HG02678 (cell line): ENCODE results near the gene SOWAHC.

Source experiments
- ATAC-seq: cut with Tn5 transposase; IDR thresholded peaks from one replicate; pipeline ENCODE4 v1.9.1; 2021; ENCODE audit warnings: mild to moderate bottlenecking, moderate library complexity; ENCODE audit not compliant: unreplicated experiment

The SOWAHC gene

DNA sequence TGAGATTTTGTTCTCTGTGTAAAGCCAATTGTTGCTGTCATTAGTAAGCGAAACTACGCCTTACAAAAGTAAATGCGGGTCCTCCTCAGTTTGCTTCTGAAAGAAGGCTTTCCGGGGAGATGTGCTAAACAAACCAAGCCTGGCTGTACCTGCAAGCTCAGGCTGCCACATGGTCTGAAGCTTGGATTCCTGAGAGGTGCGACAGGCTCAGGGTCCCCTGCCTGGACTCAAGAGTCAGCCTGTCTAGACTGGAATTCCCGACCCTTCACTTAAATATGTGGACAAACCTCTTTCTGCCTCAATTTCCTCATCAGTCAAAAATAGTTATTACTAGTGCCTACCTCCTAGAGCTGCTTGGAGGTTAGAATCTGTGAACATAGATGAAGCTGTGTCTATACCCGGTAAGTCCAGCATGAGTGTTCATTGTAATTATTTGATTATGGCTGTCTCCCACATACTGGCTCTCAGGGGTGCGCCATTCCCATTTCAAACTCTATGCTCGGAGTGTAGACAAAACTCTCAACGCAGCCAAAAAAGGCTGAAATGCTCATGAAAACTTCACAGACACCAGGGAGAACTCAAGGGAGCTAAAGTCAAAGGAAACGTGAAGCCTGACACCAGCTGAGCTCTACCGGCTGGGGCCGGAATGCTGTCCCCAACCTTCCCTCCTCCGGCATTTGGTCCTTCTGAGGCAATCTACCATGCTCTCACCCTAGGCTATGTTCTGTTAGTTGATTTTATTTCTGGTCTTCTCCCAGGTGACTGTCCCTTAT lies 31.4 kb downstream of the SOWAHC start:
- ATAC-seq = no peak

DNA sequence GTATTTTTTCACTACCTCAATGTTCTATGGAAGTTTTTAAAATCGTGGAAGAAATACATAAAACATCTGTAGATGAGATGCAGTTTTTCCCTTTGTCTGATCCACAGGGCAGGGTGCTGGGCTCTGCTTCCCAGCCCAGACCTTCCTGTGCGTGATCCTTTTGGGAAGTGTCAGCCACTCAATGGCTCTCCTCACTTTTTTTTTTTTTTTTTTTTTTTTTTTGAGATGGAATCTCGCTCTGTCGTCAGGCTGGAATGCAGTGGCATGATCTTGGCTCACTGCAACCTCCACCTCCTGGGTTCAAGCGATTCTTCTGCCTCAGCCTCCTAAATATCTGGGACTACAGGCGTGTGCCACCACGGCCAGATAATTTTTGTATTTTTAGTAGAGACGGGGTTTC lies 32.8 kb downstream of the SOWAHC start:
- ATAC-seq = no peak

DNA sequence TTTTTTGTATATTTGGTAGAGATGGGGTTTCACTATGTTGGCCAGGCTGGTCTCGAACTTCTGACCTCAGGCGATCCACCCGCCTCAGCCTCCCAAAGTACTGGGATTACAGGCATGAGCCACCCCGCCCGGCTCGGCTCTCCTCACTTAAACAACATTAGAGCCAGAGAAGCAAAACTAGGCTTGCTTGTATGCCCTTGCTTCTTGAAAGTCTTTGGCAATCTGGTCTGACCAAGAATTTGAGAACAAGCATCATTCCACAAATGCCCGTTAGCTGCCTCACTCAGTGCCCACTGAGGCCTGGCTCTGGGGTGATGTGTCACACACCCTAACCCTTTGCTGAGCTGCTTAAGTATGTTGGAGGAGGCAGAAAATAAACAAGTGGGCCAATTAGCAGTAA lies 33.5 kb downstream of the SOWAHC start:
- no peak for ATAC-seq

DNA sequence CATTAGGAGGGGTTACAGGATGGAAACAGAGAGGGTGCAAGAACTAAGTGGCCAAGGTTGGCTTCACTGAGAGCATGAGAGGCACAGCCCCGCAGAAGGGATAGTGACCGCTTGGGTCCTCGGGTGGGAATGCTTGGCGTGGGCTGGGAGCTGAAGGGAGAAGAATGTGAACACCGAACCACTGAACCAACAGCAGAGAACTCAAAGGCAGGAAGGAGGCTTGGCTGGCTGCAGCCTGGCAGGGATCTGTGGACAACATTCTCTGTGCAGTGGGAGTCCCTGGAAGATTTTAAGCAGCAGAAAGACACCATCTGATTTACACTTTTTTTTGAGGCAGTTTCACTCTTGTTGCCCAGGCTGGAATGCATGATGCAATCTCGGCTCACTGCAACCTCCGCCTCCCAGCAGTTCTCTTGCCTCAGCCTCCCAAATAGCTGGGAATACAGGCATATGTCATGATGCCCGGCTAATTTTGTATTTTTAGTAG lies 33.9 kb downstream of the SOWAHC start:
- no peak for ATAC-seq

DNA sequence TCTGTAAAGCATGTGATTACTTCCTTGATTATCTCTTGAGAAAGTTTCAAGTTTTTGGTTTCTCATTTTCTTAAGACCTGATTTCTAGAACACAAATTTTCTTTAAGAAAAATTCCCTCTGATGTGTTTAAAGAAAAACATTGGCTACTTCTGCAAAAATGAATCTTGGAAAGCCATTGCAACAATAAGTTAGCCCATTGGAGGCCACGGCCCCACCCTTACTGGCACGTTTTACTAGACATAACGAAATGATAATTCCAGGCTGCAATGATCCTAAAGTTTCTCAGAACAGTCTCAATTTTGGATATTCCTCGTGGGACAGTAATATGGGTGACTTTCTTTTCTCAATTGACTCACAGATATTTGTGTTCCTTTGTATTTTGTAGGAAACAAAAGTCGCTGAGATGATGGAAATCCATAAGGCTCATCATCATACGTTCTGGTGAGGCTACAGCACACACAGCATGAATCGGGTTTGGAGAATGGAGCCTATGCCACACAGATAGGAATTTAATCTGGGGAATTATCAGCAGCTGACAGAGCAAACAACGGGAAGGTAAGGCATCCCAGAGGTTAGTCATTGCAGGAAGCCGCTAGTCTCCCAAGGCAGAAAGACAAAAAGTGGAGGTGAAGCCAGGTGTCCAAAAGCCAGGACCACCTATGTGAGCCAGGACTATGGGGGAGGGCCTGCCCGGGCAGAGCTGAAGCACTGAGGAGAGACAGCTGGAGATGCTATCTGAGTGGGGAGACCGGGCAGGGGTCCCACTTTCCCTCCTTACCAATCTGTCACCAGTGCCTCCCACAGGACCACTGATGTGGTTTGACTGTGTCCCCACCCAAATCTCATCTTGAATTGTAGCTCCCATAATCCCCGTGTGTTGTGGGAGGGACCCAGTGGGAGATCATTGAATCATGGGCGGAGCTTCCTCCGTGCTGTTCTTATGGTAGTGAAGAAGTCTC lies 35.9 kb downstream of the SOWAHC start:
- ATAC-seq = no peak

DNA sequence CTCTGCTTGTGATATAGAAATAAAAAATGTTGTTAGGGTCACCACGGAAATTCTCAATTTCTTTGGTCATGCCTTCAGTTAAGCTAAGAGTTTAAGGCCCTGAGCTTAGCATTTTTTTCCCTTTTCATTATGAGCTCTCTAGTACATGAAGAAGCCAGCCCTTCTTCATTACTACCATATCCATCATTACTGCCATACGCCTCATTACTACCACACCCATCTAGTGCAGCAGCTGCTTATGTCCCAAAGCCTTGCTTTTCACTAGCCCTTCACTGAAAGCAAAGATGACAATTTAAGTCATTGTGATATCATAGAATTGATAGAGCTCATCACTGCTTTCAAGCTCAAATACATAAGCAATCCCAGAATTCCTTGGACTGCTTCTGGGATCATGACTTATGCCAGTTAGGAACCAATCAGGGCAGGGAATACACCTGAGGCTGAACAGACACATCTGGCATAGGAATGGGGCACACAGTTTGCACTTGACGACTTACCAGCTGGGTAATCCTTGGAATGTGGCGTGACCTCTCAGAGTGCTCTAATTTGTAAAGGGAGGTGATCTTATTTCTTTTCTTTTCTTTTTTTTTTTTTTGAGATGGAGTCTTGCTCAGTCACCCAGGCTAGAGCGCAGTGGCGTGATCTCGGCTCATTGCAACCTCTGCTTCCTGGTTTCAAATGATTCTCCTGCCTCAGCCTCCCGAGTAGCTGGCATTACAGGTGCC lies 40.3 kb downstream of the SOWAHC start:
- no peak for ATAC-seq

DNA sequence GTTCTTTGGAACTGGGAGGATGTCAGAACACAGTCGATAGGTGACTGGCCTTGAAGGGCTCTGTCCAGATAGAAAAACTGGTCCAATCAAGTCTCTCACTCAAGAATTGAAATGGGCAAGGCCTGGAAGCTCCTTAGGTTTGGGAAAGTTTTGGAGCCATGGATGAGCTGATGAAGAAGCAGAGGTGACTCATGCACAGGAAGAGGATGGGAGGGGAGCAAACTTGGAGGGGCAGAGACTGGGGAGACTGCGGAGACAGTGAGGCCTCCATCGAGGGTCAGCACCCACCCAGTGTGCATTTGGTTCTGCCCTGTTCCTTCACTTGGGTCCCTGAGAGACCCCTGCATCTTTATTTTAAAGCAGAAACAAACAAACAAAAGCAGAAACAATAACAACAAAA lies 41.1 kb downstream of the SOWAHC start:
- ATAC-seq = no peak

DNA sequence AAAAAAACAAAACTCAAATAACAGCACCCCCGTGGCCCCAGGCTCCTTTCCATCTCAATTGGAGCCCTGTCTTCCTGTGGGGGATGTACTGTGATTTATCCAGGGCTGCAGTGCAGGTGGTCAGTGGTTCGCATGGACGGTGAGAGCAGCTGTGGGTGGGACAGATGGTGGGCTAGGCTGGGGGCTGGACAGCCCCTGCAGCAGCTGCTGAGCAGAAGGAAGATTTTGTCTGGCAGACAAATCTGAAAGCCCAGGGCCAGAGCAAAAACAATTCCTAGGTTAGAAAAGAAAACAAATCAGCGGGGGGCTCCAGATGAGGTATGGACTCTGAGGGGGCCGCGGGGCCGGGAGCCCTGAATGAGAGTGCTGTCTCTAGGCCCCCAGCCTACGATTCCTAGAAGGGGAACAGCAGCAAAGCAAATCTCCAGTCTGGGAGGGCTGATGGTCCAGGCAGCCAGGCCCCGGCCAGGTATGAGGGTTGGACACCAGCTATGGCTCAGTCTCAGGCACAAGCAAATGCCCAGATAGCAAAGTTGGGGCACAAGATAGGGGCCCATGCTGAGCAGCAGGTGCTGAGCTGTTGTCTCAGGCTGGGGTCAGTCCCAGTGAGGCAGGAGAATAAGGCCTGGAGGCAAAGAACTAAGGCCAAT lies 45.4 kb downstream of the SOWAHC start:
- no peak for ATAC-seq

DNA sequence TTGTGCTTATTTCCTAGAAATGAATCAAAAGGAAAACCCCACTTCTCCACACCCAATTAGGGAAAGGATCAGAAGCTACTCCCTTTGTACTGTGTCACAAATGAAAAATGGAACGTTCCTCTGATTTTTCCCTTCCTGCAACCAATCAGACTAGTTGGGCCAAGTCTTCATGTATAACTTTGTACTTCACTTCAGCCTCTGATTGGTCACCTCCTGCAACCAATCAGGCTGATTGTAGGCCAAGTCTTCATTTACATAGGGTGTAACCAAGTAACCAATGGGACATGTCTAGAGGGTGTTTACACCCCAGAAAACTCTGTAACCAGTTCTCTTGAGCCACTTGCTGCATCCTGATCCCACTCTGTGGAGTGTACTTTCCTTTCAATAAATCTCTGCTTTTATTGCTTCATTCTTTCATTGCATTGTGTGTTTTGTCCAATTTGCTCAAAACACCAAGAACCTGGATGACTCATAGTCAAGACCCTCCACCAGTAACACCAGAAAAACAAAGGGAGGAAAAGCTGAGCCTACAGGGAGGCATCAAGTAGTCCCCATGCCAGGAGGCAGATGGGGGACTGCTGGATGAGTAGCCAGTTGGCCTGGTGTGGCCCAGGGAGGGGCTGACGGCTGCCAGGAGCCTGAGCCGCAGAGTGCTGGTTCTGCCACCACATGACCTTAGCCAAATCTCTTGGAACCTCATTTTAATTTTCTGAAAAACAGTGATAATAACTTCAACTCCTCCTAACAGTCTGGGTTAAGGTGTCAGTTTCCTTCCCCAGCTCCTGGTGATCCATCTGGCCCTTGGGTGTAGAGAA lies 46.1 kb downstream of the SOWAHC start:
- ATAC-seq = no peak

DNA sequence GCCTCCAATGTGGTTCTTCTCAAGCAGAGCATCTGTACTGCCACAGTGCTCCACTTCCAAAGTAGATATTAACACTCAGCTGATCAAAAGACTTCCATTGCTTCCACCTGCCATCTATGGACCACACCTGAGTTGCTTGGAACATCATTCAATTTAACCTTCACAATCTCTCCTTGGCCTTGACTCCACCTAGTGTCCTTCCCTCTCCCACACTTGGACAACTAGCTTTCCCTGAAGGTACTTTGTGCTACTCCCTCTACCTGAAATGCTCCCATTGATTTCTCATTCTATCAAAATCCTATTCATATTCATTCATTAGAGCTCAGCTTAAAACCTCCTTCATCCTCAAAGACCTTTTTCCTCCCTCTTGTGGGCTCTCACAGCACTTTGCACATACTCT lies 48.7 kb downstream of the SOWAHC start:
- ATAC-seq = no peak

DNA sequence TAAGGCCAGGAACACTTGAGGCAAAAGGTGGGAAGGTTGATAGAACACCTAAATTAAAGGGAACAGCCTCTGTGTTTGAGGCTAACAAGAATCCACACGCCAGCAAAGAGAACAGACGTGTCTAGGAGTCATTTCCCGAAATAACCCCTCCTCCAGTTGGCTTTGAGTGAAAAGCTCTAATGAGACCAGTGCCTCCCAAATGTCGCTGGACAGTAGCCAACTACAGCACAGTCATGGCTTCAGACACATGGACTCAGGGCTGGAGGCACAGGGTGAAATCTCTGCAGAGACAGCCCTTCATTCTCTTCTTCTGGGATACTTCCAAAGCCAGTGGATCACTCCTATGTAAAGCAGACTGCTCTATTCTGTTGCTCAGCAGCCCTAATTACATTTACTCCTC lies 49.6 kb downstream of the SOWAHC start:
- ATAC-seq = no peak

DNA sequence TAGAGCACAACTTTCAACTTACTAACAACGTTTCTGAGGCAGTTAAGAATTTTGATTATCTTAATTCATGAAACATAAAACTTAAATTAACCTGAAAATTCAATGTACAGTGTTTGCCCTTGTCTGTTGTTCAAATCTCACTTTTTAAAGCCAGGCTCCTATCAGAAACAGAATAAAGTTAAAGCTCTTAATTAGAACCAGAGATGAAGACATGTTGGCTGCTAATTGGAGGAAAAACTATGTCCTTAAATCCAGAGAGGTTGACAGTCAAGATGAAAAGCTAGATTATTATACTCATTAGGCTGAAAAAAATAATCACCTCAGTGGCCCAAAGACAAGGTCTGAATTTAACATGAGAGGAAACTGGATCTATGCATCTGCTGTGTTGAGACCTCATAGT lies 52.3 kb downstream of the SOWAHC start:
- ATAC-seq = no peak
